Measurements from ENCODE around the gene WASF2.

The WASF2 gene

GRCh38 chr1:27478098-27478497 lies 11.9 kb downstream of the WASF2 start:
- Histone ChIP-seq H3K9me3 (ENCODE audit: insufficient read depth, low read length) (no peaks in the 10 kb centered on the region), H3K27ac (ENCODE audit: low read depth, low read length) (peak overlapping the region; percentile 93), H3K9ac (ENCODE audit: low read length) (no peak overlapping the region), H3K4me2 (ENCODE audit: low read depth, low read length, poor library complexity, severe bottlenecking) (peak overlapping the region; percentile 54), H3K36me3 (ENCODE audit: low read length) (0 out of 2 replicates have a peak, but pooled peaks cover 2% of the 10 kb centered on the region), H3K79me2 (ENCODE audit: insufficient read depth, low read length) (peaks cover 91% of the 10 kb centered on the region), H3K27me3 (ENCODE audit: low read length) (no peaks in the 10 kb centered on the region), H2AFZ (ENCODE audit: low read depth, low read length, severe bottlenecking) (no peak overlapping the region), H3K9me2 (replicated peaks; ENCODE audit: insufficient read depth, low read length) (no peaks in the 10 kb centered on the region), H4K20me1 (ENCODE audit: low read depth, low read length) (no peaks in the 10 kb centered on the region), H3F3A (ENCODE audit: insufficient read depth) (peaks cover 62% of the 10 kb centered on the region), H3K4me3 (ENCODE audit: insufficient read depth, low read length, poor library complexity, severe bottlenecking) (no peak overlapping the region)
- TF ChIP-seq CTCF (IDR thresholded peaks at IDR 0.05; ENCODE audit: insufficient read depth, low read length, poor library complexity, severe bottlenecking) (no peak), EZH2phosphoT487 (conservative IDR thresholded peaks at IDR 0.05; ENCODE audit: low read length) (no peak)

GRCh38 chr1:27476237-27476636 lies 13.7 kb downstream of the WASF2 start:
- Histone ChIP-seq H3K27me3 (ENCODE audit: low read length) (no peaks in the 10 kb centered on the region), H2AFZ (ENCODE audit: low read depth, low read length, severe bottlenecking) (no peak overlapping the region), H3K27ac (ENCODE audit: low read depth, low read length) (peak overlapping the region; percentile 77), H3K79me2 (ENCODE audit: insufficient read depth, low read length) (peaks cover 96% of the 10 kb centered on the region), H3K4me2 (ENCODE audit: low read depth, low read length, poor library complexity, severe bottlenecking) (peak overlapping the region; percentile 53), H3K9me2 (replicated peaks; ENCODE audit: insufficient read depth, low read length) (no peaks in the 10 kb centered on the region), H3K9ac (ENCODE audit: low read length) (peak overlapping the region; percentile 7; the same call in 1 of the 2 replicates), H3F3A (ENCODE audit: insufficient read depth) (peaks cover 48% of the 10 kb centered on the region), H3K36me3 (ENCODE audit: low read length) (0 out of 2 replicates have a peak, but pooled peaks cover 2% of the 10 kb centered on the region), H3K9me3 (ENCODE audit: insufficient read depth, low read length) (no peaks in the 10 kb centered on the region), H3K4me3 (ENCODE audit: insufficient read depth, low read length, poor library complexity, severe bottlenecking) (no peak overlapping the region), H4K20me1 (ENCODE audit: low read depth, low read length) (no peaks in the 10 kb centered on the region)
- TF ChIP-seq EZH2phosphoT487 (conservative IDR thresholded peaks at IDR 0.05; ENCODE audit: low read length): no peak
- TF ChIP-seq CTCF (IDR thresholded peaks at IDR 0.05; ENCODE audit: insufficient read depth, low read length, poor library complexity, severe bottlenecking): no peak

DNA sequence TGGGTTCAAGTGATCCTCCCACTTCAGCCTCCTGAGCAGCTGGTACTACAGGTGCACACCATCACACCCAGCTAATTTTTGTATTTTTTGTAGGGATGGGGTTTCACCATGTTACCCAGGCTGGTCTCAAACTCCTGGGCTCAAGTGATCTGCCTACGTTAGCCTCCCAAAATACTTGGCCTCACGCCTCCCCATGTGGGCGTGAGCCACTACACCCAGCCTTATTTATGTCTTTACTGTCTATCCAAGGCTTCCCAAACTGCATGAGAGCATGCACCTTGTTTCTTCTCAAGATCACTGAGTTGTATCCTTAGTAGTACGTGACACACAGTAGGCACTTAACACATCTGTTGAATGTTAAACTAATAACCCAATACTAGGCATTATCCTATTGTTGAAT lies 14.2 kb downstream of the WASF2 start:
- Histone ChIP-seq H3K36me3 (ENCODE audit: low read length) (0 out of 2 replicates have a peak, but pooled peaks cover 2% of the 10 kb centered on the region), H3K9me3 (ENCODE audit: insufficient read depth, low read length) (no peaks in the 10 kb centered on the region), H3K9ac (ENCODE audit: low read length) (no peak overlapping the region), H4K20me1 (ENCODE audit: low read depth, low read length) (no peaks in the 10 kb centered on the region), H3F3A (ENCODE audit: insufficient read depth) (peaks cover 45% of the 10 kb centered on the region), H3K4me2 (ENCODE audit: low read depth, low read length, poor library complexity, severe bottlenecking) (peak overlapping the region; percentile 53), H3K9me2 (replicated peaks; ENCODE audit: insufficient read depth, low read length) (no peaks in the 10 kb centered on the region), H3K4me3 (ENCODE audit: insufficient read depth, low read length, poor library complexity, severe bottlenecking) (no peak overlapping the region), H3K27ac (ENCODE audit: low read depth, low read length) (peak overlapping the region; percentile 77), H2AFZ (ENCODE audit: low read depth, low read length, severe bottlenecking) (no peak overlapping the region), H3K27me3 (ENCODE audit: low read length) (no peaks in the 10 kb centered on the region), H3K79me2 (ENCODE audit: insufficient read depth, low read length) (peaks cover 97% of the 10 kb centered on the region)
- TF ChIP-seq EZH2phosphoT487 (conservative IDR thresholded peaks at IDR 0.05; ENCODE audit: low read length): no peak
- TF ChIP-seq CTCF (IDR thresholded peaks at IDR 0.05; ENCODE audit: insufficient read depth, low read length, poor library complexity, severe bottlenecking): no peak

Measured in SU-DHL-6 (cell line).